H9 (cell line): ENCODE measurements around the gene PRCC. TPM values are rescaled to one million over a fixed set of nuclear protein-coding genes. Genes with fewer than 3 reads are reported as not detected.
"Not testable (repeated sequence)": the region's sequence is repeated elsewhere in the genome, so short reads cannot be mapped to it uniquely, and the experiment has no call there.

Source experiments
- DNase-seq: peaks from one replicate; pipeline ENCODE4 v3.0.0-alpha.2; 2017
- H2AFZ ChIP-seq: one replicate; pipeline ENCODE4 v1.6.1; 2013; ENCODE audit warnings: mild to moderate bottlenecking, low read length, control low read depth, moderate library complexity
- H2AK5ac ChIP-seq: 2 replicates; pipeline ENCODE4 v1.6.1; 2013; ENCODE audit warnings: low read length, control low read depth, mixed read lengths; ENCODE audit not compliant: insufficient read length
- H2BK120ac ChIP-seq: one replicate; pipeline ENCODE4 v1.6.1; 2013; ENCODE audit warnings: low read depth, mild to moderate bottlenecking, low read length, control low read depth, inconsistent platforms; ENCODE audit not compliant: poor library complexity, severe bottlenecking
- H2BK12ac ChIP-seq: 2 replicates; pipeline ENCODE4 v1.6.1; 2013; ENCODE audit warnings: low read length, control low read depth, mixed read lengths, low read depth; ENCODE audit not compliant: insufficient read length
- H2BK15ac ChIP-seq: 2 replicates; pipeline ENCODE4 v1.6.1; 2013; ENCODE audit warnings: low read depth, low read length, control low read depth
- H2BK20ac ChIP-seq: one replicate; pipeline ENCODE4 v1.6.1; 2013; ENCODE audit warnings: low read depth, mild to moderate bottlenecking, low read length, control low read depth, inconsistent platforms; ENCODE audit not compliant: poor library complexity, severe bottlenecking
- H2BK5ac ChIP-seq: 2 replicates; pipeline ENCODE4 v1.6.1; 2013; ENCODE audit warnings: low read length, control low read depth, mixed read lengths; ENCODE audit not compliant: insufficient read length
- H3K14ac ChIP-seq: 2 replicates; pipeline ENCODE4 v1.6.1; 2013; ENCODE audit warnings: low read length, control low read depth; ENCODE audit not compliant: insufficient read depth
- H3K18ac ChIP-seq: 2 replicates; pipeline ENCODE4 v1.6.1; 2013; ENCODE audit warnings: low read depth, mild to moderate bottlenecking, mixed read lengths, low read length, control low read depth; ENCODE audit not compliant: insufficient read length
- H3K23ac ChIP-seq: 2 replicates; pipeline ENCODE4 v1.6.1; 2013; ENCODE audit warnings: low read length, control low read depth, mixed read lengths, low read depth; ENCODE audit not compliant: insufficient read length
- H3K23me2 ChIP-seq: 2 replicates; pipeline ENCODE4 v1.6.1; 2013; ENCODE audit warnings: low read depth, mild to moderate bottlenecking, mixed read lengths, low read length, control low read depth; ENCODE audit not compliant: insufficient read length, poor library complexity, severe bottlenecking
- H3K27ac ChIP-seq: 2 replicates; pipeline ENCODE4 v1.5.1; 2013; ENCODE audit warnings: low read length, control low read depth, mixed read lengths, low read depth; ENCODE audit not compliant: insufficient read length
- H3K27me3 ChIP-seq: 2 replicates; pipeline ENCODE4 v1.6.1; 2013; ENCODE audit warnings: low read length, control low read depth, inconsistent platforms; ENCODE audit not compliant: insufficient read depth
- H3K4ac ChIP-seq: 2 replicates; pipeline ENCODE4 v1.6.1; 2013; ENCODE audit warnings: low read depth, mild to moderate bottlenecking, control low read depth, inconsistent platforms, low read length, moderate library complexity
- H3K4me1 ChIP-seq: 2 replicates; pipeline ENCODE4 v1.6.1; 2013; ENCODE audit warnings: low read length, control low read depth, inconsistent platforms; ENCODE audit not compliant: insufficient read depth
- H3K4me2 ChIP-seq: 2 replicates; pipeline ENCODE4 v1.6.1; 2013; ENCODE audit warnings: low read length, control low read depth, mixed read lengths; ENCODE audit not compliant: insufficient read length, insufficient read depth
- H3K56ac ChIP-seq: 2 replicates; pipeline ENCODE4 v1.6.1; 2013; ENCODE audit warnings: low read depth, mild to moderate bottlenecking, mixed read lengths, low read length, control low read depth; ENCODE audit not compliant: insufficient read length
- H3K79me1 ChIP-seq: 2 replicates; pipeline ENCODE4 v1.6.1; 2013; ENCODE audit warnings: low read depth, mild to moderate bottlenecking, moderate library complexity, low read length, control low read depth, inconsistent platforms; ENCODE audit not compliant: insufficient read depth, poor library complexity, severe bottlenecking
- H3K79me2 ChIP-seq: 2 replicates; pipeline ENCODE4 v1.6.1; 2013; ENCODE audit warnings: low read length, control low read depth, inconsistent platforms; ENCODE audit not compliant: insufficient read depth
- H3K9ac ChIP-seq: 2 replicates; pipeline ENCODE4 v1.6.1; 2013; ENCODE audit warnings: low read length, control low read depth, mixed read lengths; ENCODE audit not compliant: insufficient read length; ENCODE audit errors: extremely low read depth
- H3K9me3 ChIP-seq: one replicate; pipeline ENCODE4 v1.6.1; 2013; ENCODE audit warnings: low read depth, low read length, inconsistent platforms; ENCODE audit not compliant: control insufficient read depth
- H3T11ph ChIP-seq: one replicate; pipeline ENCODE4 v1.6.1; 2013; ENCODE audit warnings: mild to moderate bottlenecking, low read length, control low read depth, inconsistent platforms
- H4K20me1 ChIP-seq: one replicate; pipeline ENCODE4 v1.6.1; 2013; ENCODE audit not compliant: control insufficient read depth, insufficient read length, insufficient read depth
- H4K5ac ChIP-seq: 2 replicates; pipeline ENCODE4 v1.6.1; 2013; ENCODE audit warnings: low read depth, mild to moderate bottlenecking, mixed read lengths, low read length, control low read depth; ENCODE audit not compliant: insufficient read length
- H4K8ac ChIP-seq: replicated peaks from 2 replicates; pipeline ENCODE4 v1.6.1; 2013; ENCODE audit warnings: low read length, control low read depth, mixed read lengths, low read depth; ENCODE audit not compliant: insufficient read length
- H4K91ac ChIP-seq: 2 replicates; pipeline ENCODE4 v1.6.1; 2013; ENCODE audit warnings: low read depth, mild to moderate bottlenecking, moderate library complexity, mixed read lengths, low read length, control low read depth; ENCODE audit not compliant: insufficient read length
- H3K27ac Mint-ChIP-seq, 3 experiments: 2 replicates in 2 of 3; 3 replicates in 1 of 3; pipeline ENCODE4 v1.8.0; 2020 to 2021; ENCODE audit warnings: mixed read lengths in 3 of 3, mild to moderate bottlenecking in 1 of 3, moderate library complexity in 1 of 3
- H3K27me3 Mint-ChIP-seq: 2 replicates; pipeline ENCODE4 v1.8.0; 2021; ENCODE audit warnings: low read depth, mild to moderate bottlenecking, moderate library complexity, mixed read lengths
- H3K36me3 Mint-ChIP-seq, 3 experiments: 2 replicates in 2 of 3; 3 replicates in 1 of 3; pipeline ENCODE4 v1.8.0; 2020 to 2021; ENCODE audit warnings: low read depth in 3 of 3, mixed read lengths in 3 of 3; ENCODE audit not compliant: insufficient read depth in 1 of 3
- H3K4me1 Mint-ChIP-seq, 2 experiments: 2 replicates each; pipeline ENCODE4 v1.8.0; 2020; ENCODE audit warnings: mixed read lengths in 2 of 2
- H3K4me3 Mint-ChIP-seq, 2 experiments: 2 replicates in 1 of 2; 3 replicates in 1 of 2; pipeline ENCODE4 v1.8.0; 2020 to 2021; ENCODE audit warnings: mild to moderate bottlenecking in 2 of 2, mixed read lengths in 2 of 2, moderate library complexity in 1 of 2
- H3K9me3 Mint-ChIP-seq, 2 experiments: 2 replicates in 1 of 2; 3 replicates in 1 of 2; pipeline ENCODE4 v1.8.0; 2020; ENCODE audit warnings: mild to moderate bottlenecking in 2 of 2, mixed read lengths in 2 of 2, moderate library complexity in 1 of 2
- CTCF ChIP-seq: fragments of 200-600 bp; sonication (generic); conservative IDR thresholded peaks from 3 replicates; pipeline ENCODE4 v1.8.0; 2021; ENCODE audit warnings: antibody characterized with exemption, mild to moderate bottlenecking
- WGBS: extraction: QIAGEN DNeasy Blood & Tissue Kit; methylation state at CpG from one replicate; pipeline ENCODE4 v1.1.7; 2013; ENCODE audit warnings: missing lambda C conversion rate, low lambda C conversion rate, mixed read lengths; ENCODE audit not compliant: insufficient read length; ENCODE audit errors: extremely low coverage; 5-methylcytosine and 5-hydroxymethylcytosine counted together
- total RNA-seq: library from RNA; stranded (reverse); gene quantifications from 2 replicates; pipeline ENCODE4 v1.2.1, GENCODE V29; 2021

The PRCC gene
- total RNA-seq, 1 experiment from 2014 or later: 129 TPM

GRCh38 chr1:156756355-156756754 is 11.0 kb upstream of the PRCC start:
- Mint-ChIP-seq H3K27ac (no peak overlapping the region), H3K4me3 (no peak overlapping the region), H3K4me1 (peaks cover 14 to 17% of the 10 kb centered on the region in 2 experiments), H3K27me3 (no peaks in the 10 kb centered on the region), H3K36me3 (peaks cover 0 to 2% (median 0%) of the 10 kb centered on the region in 3 experiments; a peak in 2 of 7 replicates), H3K9me3 (no peaks in the 10 kb centered on the region)
- Histone ChIP-seq H2AK5ac (no peak overlapping the region), H3K9me3 (no peaks in the 10 kb centered on the region), H2BK20ac (no peak overlapping the region), H3K9ac (no peak overlapping the region), H3K56ac (no peak overlapping the region), H3K18ac (no peak overlapping the region), H2BK12ac (no peak overlapping the region), H3K27ac (no peak overlapping the region), H4K8ac (no peak overlapping the region), H3K4me1 (peaks cover 4% of the 10 kb centered on the region; the same call in 1 of the 2 replicates), H3K23me2 (no peaks in the 10 kb centered on the region), H2BK5ac (no peak overlapping the region), H4K5ac (no peak overlapping the region), H3K27me3 (no peaks in the 10 kb centered on the region), H4K91ac (no peak overlapping the region), H3K14ac (no peak overlapping the region), H3K79me1 (no peaks in the 10 kb centered on the region), H2BK120ac (no peak overlapping the region), H3K23ac (no peak overlapping the region), H3K79me2 (no peaks in the 10 kb centered on the region), H3K4me2 (no peak overlapping the region), H3T11ph (no peak overlapping the region), H2BK15ac (no peak overlapping the region), H4K20me1 (no peaks in the 10 kb centered on the region), H2AFZ (no peak overlapping the region), H3K4ac (no peak overlapping the region)
- TF ChIP-seq CTCF: no peak
- DNase-seq: no peak
- 100% methylated on average over 1 of the region's 1 CpG for WGBS

- H3K4ac ChIP-seq, H3K23ac ChIP-seq, H3T11ph ChIP-seq, H4K91ac ChIP-seq, H3K4me3 Mint-ChIP-seq, H2AK5ac ChIP-seq, H2BK20ac ChIP-seq, H3K9me3 Mint-ChIP-seq, H3K27ac Mint-ChIP-seq, H3K27me3 ChIP-seq, DNase-seq, H3K4me2 ChIP-seq, H2BK5ac ChIP-seq, H3K18ac ChIP-seq, H2BK12ac ChIP-seq, H3K14ac ChIP-seq, H3K56ac ChIP-seq, H3K4me1 ChIP-seq, H3K36me3 Mint-ChIP-seq, H2BK15ac ChIP-seq, H3K27me3 Mint-ChIP-seq, H3K9me3 ChIP-seq, H4K5ac ChIP-seq, H4K8ac ChIP-seq, H3K27ac ChIP-seq, H2AFZ ChIP-seq, H3K23me2 ChIP-seq, H4K20me1 ChIP-seq, H3K79me1 ChIP-seq, H3K9ac ChIP-seq, H2BK120ac ChIP-seq, H3K79me2 ChIP-seq: not testable (repeated sequence)
- no CpG with 5 or more reads among the region's 10 CpGs for WGBS
- H3K4me1 Mint-ChIP-seq: peaks cover 13 to 15% of the 10 kb centered on the region in 2 experiments
Observed at GRCh38 chr1:156757572-156758253, 9.6 kb upstream of the PRCC start.
